SK-N-SH (cell line): ENCODE measurements around the gene FASTKD2. TPM values are rescaled to one million over a fixed set of nuclear protein-coding genes. Genes with fewer than 3 reads are reported as not detected.

Experiments used
- CTCF ChIA-PET: fragments of 300-600, 350-600 bp; formaldehyde crosslinking; extraction: SDS; loops from one replicate; lab custom pipeline; 2021; lab: Yijun Ruan, JAX
- POLR2A ChIA-PET: fragments of 350-600 bp; sonication (Branson Sonifier 250); formaldehyde crosslinking; extraction: SDS; loops from one replicate; lab custom pipeline; 2020; ENCODE audit warnings: antibody characterized with exemption, inconsistent platforms; lab: Yijun Ruan, JAX
- DNase-seq: peaks from one replicate; pipeline ENCODE4 v3.0.0; 2012
- H2AFZ ChIP-seq: fragments of 200-600 bp; sonication (generic); 2 replicates; pipeline ENCODE4 v1.8.1; 2016; ENCODE audit warnings: antibody characterized with exemption, mild to moderate bottlenecking, low read depth
- H3F3A ChIP-seq: fragments of 200-600 bp; sonication (generic); replicated peaks from 2 replicates; pipeline ENCODE3; 2016; ENCODE audit warnings: antibody characterized with exemption, mild to moderate bottlenecking; ENCODE audit not compliant: insufficient read depth
- H3K27ac ChIP-seq, 2 experiments: fragments of 200-500 bp in 1 of 2; fragments of 200-600 bp in 1 of 2; sonication (Bioruptor generic) in 1 of 2; sonication (generic), shearing (Covaris generic) in 1 of 2; 2 replicates each; pipeline versions ENCODE4 v1.5.1 to v1.6.1; 2014 to 2016; ENCODE audit warnings: low read depth in 2 of 2, inconsistent platforms in 1 of 2, low read length in 1 of 2, mild to moderate bottlenecking in 1 of 2, mixed read lengths in 1 of 2
- H3K27me3 ChIP-seq: fragments of 200-600 bp; sonication (generic), shearing (Covaris generic); 2 replicates; pipeline ENCODE4 v1.6.1; 2016; ENCODE audit warnings: mixed run types; ENCODE audit not compliant: insufficient read depth
- H3K36me3 ChIP-seq, 2 experiments: fragments of 200-500 bp in 1 of 2; fragments of 200-600 bp in 1 of 2; sonication (Bioruptor generic) in 1 of 2; sonication (generic) in 1 of 2; replicated peaks in 1 of 2; 2 replicates each; pipeline versions ENCODE3 to v1.5.1; 2014 to 2016; ENCODE audit warnings: low read length in 1 of 2, mild to moderate bottlenecking in 1 of 2; ENCODE audit not compliant: insufficient read depth in 2 of 2, control insufficient read depth in 1 of 2
- H3K4me1 ChIP-seq, 2 experiments: fragments of 200-500 bp in 1 of 2; fragments of 200-600 bp in 1 of 2; sonication (Bioruptor generic) in 1 of 2; sonication (generic), shearing (Covaris generic) in 1 of 2; 2 replicates each; pipeline versions ENCODE4 v1.5.1 to v1.6.1; 2014 to 2016; ENCODE audit warnings: low read depth in 1 of 2, low read length in 1 of 2, mixed run types in 1 of 2; ENCODE audit not compliant: insufficient read depth in 2 of 2, control insufficient read depth in 1 of 2
- H3K4me2 ChIP-seq: fragments of 200-600 bp; sonication (generic), shearing (Covaris generic); 2 replicates; pipeline ENCODE4 v1.6.1; 2017; ENCODE audit warnings: mixed run types
- H3K4me3 ChIP-seq, 2 experiments: fragments of 200-500 bp in 1 of 2; fragments of 200-600 bp in 1 of 2; sonication (Bioruptor generic) in 1 of 2; sonication (generic), shearing (Covaris generic) in 1 of 2; 2 replicates each; pipeline versions ENCODE4 v1.5.1 to v1.8.1; 2014 to 2016; ENCODE audit warnings: low read depth in 2 of 2, inconsistent platforms in 1 of 2, low read length in 1 of 2, mild to moderate bottlenecking in 1 of 2, mixed read lengths in 1 of 2, moderate library complexity in 1 of 2
- H3K79me2 ChIP-seq: fragments of 200-600 bp; sonication (generic); 2 replicates; pipeline ENCODE4 v1.8.1; 2017; ENCODE audit warnings: mild to moderate bottlenecking; ENCODE audit not compliant: insufficient read depth
- H3K9ac ChIP-seq: fragments of 200-600 bp; sonication (generic); 2 replicates; pipeline ENCODE4 v1.6.1; 2017; ENCODE audit warnings: mixed run types
- H3K9me2 ChIP-seq: fragments of 200-600 bp; sonication (generic); 2 replicates; pipeline ENCODE4 v1.6.1; 2017; ENCODE audit warnings: mixed run types
- H3K9me3 ChIP-seq: fragments of 200-600 bp; sonication (generic); 2 replicates; pipeline ENCODE4 v1.6.1; 2017; ENCODE audit warnings: mixed run types, mild to moderate bottlenecking, moderate library complexity
- H4K20me1 ChIP-seq: fragments of 200-600 bp; sonication (generic); 2 replicates; pipeline ENCODE4 v1.6.1; 2017; ENCODE audit warnings: mild to moderate bottlenecking, mixed run types; ENCODE audit not compliant: insufficient read depth
- EP300 ChIP-seq, 2 experiments: IDR thresholded peaks; 2 replicates each; pipeline versions ENCODE4 v1.4.0 to v1.6.1; 2012; ENCODE audit warnings: borderline replicate concordance in 1 of 2, low read depth in 1 of 2, low read length in 1 of 2
- FOXJ3 ChIP-seq: sonication (generic); formaldehyde crosslinking; IDR thresholded peaks from 2 replicates; pipeline ENCODE4 v1.5.1; 2020; ENCODE audit warnings: mild to moderate bottlenecking, missing genetic modification reagents
- FOXM1 ChIP-seq: IDR thresholded peaks from 2 replicates; pipeline ENCODE4 v1.4.0; 2012; ENCODE audit warnings: low read depth, mild to moderate bottlenecking
- GABPA ChIP-seq: IDR thresholded peaks from 2 replicates; pipeline ENCODE4 v1.4.0; 2012; ENCODE audit warnings: low read depth, mild to moderate bottlenecking
- JUND ChIP-seq: IDR thresholded peaks from 2 replicates; pipeline ENCODE4 v1.4.0; 2012
- MEF2A ChIP-seq: IDR thresholded peaks from 2 replicates; pipeline ENCODE4 v1.4.0; 2012; ENCODE audit warnings: low read depth, borderline replicate concordance
- MXI1 ChIP-seq: IDR thresholded peaks from 2 replicates; pipeline ENCODE4 v1.6.1; 2012; ENCODE audit warnings: mild to moderate bottlenecking, low read depth, low read length, improper control_type of control experiment
- POLR2AphosphoS5 ChIP-seq: IDR thresholded peaks from 2 replicates; pipeline ENCODE4 v1.6.1; 2012; ENCODE audit warnings: low read depth, low read length
- RCOR1 ChIP-seq: fragments of 150-350 bp; IDR thresholded peaks from 2 replicates; pipeline ENCODE4 v1.6.1; 2017; ENCODE audit warnings: antibody characterized with exemption, low read length
- WGBS: methylation state at CpG from one replicate; pipeline ENCODE4 v1.1.6; 2017; ENCODE audit warnings: low lambda C conversion rate; 5-methylcytosine and 5-hydroxymethylcytosine counted together
- polyA plus RNA-seq, 3 experiments: library from polyadenylated mRNA; depleted of rRNA; stranded (reverse); fragments of >200 nt; gene quantifications; 2 replicates each; pipeline ENCODE4 v1.2.3, GENCODE V29; 2012
- TF ChIP-seq, protein P1 (sequence below): IDR thresholded peaks from 2 replicates; pipeline ENCODE4; 2012
- TF ChIP-seq, protein P2 (sequence below): IDR thresholded peaks from 2 replicates; pipeline ENCODE4 v1.4.0; 2012; ENCODE audit warnings: low read depth, borderline replicate concordance
- TF ChIP-seq, protein P3 (sequence below): IDR thresholded peaks from 2 replicates; pipeline ENCODE4 v1.4.0; 2012; ENCODE audit warnings: low read depth, borderline replicate concordance
- TF ChIP-seq, protein P4 (sequence below): fragments of 150-350 bp; IDR thresholded peaks from 2 replicates; pipeline ENCODE4 v1.6.1; 2017; ENCODE audit warnings: antibody characterized with exemption, low read length, low read depth, borderline replicate concordance

Gene FASTKD2
- polyA plus RNA-seq, 1 of the 3 experiments (the other 2 are of a cell fraction) = 15.1 TPM

DNA sequence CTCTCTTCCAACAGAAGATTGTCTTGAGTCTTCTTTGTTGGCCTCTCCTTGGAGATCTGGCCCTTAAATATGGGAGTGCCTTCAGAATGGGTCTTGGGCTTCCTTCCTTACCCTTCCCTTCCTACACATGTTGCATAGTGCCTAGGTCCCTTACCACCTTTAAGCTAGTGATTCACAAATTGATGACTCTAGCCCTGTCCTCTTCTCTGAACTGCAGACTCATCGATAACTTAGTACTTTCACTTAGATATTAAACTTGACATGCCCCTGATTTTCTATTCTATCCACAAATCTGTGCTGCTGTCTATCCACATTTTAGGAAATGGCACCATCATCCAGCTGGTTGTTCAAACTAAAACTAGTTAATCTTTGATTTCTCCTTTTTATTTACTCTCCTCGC is 38.1 kb upstream of the FASTKD2 start:
- Histone ChIP-seq H3K9me2 (no peaks in the 10 kb centered on the region), H3K4me1 (no peaks in the 10 kb centered on the region), H3K4me2 (no peak overlapping the region), H3K27ac (no peak overlapping the region), H4K20me1 (no peaks in the 10 kb centered on the region), H3K9me3 (no peaks in the 10 kb centered on the region), H3K79me2 (no peaks in the 10 kb centered on the region), H3K4me3 (no peak overlapping the region), H3K36me3 (no peaks in the 10 kb centered on the region), H3K27me3 (no peaks in the 10 kb centered on the region), H2AFZ (no peak overlapping the region), H3K9ac (no peak overlapping the region), H3F3A (no peaks in the 10 kb centered on the region)
- WGBS = 53% methylated on average over 2 of the region's 2 CpGs
- TF ChIP-seq, protein P1, sequence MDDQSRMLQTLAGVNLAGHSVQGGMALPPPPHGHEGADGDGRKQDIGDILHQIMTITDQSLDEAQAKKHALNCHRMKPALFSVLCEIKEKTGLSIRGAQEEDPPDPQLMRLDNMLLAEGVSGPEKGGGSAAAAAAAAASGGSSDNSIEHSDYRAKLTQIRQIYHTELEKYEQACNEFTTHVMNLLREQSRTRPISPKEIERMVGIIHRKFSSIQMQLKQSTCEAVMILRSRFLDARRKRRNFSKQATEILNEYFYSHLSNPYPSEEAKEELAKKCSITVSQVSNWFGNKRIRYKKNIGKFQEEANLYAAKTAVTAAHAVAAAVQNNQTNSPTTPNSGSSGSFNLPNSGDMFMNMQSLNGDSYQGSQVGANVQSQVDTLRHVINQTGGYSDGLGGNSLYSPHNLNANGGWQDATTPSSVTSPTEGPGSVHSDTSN = no peak
- TF ChIP-seq, protein P2, sequence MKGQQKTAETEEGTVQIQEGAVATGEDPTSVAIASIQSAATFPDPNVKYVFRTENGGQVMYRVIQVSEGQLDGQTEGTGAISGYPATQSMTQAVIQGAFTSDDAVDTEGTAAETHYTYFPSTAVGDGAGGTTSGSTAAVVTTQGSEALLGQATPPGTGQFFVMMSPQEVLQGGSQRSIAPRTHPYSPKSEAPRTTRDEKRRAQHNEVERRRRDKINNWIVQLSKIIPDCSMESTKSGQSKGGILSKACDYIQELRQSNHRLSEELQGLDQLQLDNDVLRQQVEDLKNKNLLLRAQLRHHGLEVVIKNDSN = no peak
- TF ChIP-seq EP300 (IDR thresholded peaks at IDR 0.05; ENCODE audit: borderline replicate concordance in 1 of 2, low read depth in 1 of 2, low read length in 1 of 2) (no peak), POLR2AphosphoS5 (no peak), JUND (no peak), RCOR1 (no peak), MXI1 (no peak), FOXM1 (no peak), GABPA (no peak), MEF2A (no peak), FOXJ3 (CRISPR knock-in tag) (no peak)
- TF ChIP-seq, protein P3, sequence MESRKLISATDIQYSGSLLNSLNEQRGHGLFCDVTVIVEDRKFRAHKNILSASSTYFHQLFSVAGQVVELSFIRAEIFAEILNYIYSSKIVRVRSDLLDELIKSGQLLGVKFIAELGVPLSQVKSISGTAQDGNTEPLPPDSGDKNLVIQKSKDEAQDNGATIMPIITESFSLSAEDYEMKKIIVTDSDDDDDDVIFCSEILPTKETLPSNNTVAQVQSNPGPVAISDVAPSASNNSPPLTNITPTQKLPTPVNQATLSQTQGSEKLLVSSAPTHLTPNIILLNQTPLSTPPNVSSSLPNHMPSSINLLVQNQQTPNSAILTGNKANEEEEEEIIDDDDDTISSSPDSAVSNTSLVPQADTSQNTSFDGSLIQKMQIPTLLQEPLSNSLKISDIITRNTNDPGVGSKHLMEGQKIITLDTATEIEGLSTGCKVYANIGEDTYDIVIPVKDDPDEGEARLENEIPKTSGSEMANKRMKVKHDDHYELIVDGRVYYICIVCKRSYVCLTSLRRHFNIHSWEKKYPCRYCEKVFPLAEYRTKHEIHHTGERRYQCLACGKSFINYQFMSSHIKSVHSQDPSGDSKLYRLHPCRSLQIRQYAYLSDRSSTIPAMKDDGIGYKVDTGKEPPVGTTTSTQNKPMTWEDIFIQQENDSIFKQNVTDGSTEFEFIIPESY = no peak
- TF ChIP-seq, protein P4, sequence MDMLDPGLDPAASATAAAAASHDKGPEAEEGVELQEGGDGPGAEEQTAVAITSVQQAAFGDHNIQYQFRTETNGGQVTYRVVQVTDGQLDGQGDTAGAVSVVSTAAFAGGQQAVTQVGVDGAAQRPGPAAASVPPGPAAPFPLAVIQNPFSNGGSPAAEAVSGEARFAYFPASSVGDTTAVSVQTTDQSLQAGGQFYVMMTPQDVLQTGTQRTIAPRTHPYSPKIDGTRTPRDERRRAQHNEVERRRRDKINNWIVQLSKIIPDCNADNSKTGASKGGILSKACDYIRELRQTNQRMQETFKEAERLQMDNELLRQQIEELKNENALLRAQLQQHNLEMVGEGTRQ = no peak
- DNase-seq = no peak
- ChIA-PET CTCF (no interaction called here), POLR2A (no interaction called here)
